NCI-H2107 treated with DMSO at 0.1 percent for 48 hours (cell line): ENCODE data around the gene SLC35A5.
A peak's percentile ranks its signal among the peaks of the same experiment; 100 is the strongest.

Experiments
- DNase-seq: peaks from one replicate; lab custom pipeline; 2025; ENCODE audit not compliant: unreplicated experiment; lab: John Stamatoyannopoulos, UW

The SLC35A5 gene

DNA sequence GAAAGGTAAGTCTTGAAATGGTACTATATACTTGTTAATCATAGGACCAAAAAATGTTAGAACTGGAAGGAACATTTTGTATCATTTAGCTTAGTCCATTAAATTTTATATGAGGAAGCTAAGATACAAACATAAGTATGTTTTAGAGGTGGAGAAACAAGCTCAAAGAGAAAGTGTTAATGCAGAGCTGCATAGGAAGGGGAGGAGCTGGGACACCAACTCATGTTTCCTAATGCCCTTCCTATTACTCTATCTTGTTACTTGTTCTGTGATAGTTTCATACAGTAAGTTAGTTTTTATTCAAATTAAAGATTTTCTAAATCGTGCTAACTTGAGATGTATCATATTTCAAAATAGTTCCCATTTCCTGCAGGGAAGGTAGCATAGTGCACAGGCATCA, 7.4 kb downstream of the SLC35A5 start:
- no peak for DNase-seq

DNA sequence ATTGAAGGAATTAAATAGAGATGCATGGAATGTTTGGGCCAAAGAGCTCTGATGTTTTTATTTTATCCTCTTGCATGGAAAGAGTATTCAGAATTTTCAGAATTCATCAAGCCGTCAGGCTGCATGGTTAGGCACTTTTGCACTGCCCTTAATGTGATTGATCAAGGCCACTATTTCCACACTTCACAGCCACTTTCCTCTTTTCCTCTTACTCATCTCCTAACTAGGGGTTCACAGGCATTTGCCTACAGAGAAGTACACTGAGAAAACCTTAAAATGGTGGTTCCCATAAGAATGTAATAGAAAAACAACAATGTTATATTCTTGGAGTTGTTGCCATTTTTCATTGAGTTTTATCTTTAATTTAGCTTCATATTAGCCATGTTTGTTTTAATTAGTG, 10.9 kb downstream of the SLC35A5 start:
- no peak for DNase-seq

DNA sequence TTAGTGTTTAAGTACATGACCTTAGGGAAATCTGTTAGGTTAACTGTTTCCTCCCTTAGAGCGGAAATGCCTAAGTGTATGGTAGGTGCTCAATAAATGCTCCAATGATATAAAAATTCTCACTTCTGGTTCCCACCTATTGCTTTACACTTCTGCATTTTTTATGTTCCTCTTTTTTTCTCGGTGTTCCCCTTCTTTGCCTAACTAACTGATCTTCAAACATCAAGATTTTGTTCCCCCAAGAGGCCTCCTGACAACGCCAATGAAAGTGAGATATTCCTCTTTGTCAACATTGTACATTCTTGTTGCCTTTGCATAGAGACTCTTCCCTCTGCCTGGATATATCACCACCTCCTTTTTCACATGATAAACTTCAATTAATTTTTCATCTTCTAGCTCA, 17.4 kb downstream of the SLC35A5 start:
- no peak for DNase-seq

DNA sequence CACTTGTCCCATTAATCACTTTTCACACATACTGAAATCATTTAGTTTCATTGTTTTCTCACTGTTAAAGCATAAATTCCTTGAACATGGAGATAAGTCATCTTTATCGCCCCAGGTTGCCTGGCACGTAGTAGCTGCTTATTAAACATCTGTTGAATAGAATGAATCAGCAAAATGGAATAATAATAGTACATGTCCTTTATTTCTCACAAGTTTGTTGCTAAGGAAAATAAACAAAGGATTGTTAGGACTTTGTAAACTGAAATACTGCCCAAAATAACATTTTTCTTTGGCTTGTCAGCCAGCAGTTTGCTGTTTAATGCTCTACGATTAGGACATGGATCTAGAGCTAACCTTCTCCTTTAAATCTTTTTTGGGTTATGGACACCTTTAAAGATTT, 17.9 kb downstream of the SLC35A5 start:
- DNase-seq = no peak

DNA sequence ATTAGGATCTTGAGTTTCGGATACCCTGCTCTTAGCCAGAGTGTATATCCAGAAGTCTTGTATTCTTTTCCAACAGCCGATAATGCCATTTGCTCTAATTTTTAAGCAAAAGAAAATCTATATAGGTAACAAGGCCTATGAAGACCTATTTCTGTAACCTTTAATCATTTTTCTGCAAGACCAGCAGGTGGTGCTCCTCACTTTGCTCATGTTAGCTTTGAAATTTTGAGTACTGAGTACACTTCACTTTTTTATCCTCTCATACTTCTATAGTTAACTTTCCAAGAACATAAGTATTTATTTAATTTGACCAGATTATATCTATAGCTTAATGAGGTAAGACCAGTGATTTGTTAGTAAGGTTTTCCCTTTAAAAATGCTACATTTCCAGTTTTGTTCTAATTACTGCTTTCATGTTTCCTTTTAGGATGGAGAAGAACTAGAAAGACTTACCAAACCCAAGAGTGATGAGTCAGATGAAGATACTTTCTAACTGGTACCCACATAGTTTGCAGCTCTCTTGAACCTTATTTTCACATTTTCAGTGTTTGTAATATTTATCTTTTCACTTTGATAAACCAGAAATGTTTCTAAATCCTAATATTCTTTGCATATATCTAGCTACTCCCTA, 20.5 kb downstream of the SLC35A5 start:
- peak; percentile 52 for DNase-seq

DNA sequence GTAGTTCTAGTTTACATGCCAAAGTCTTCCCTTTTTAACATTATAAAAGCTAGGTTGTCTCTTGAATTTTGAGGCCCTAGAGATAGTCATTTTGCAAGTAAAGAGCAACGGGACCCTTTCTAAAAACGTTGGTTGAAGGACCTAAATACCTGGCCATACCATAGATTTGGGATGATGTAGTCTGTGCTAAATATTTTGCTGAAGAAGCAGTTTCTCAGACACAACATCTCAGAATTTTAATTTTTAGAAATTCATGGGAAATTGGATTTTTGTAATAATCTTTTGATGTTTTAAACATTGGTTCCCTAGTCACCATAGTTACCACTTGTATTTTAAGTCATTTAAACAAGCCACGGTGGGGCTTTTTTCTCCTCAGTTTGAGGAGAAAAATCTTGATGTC, 21.3 kb downstream of the SLC35A5 start:
- DNase-seq = no peak

DNA sequence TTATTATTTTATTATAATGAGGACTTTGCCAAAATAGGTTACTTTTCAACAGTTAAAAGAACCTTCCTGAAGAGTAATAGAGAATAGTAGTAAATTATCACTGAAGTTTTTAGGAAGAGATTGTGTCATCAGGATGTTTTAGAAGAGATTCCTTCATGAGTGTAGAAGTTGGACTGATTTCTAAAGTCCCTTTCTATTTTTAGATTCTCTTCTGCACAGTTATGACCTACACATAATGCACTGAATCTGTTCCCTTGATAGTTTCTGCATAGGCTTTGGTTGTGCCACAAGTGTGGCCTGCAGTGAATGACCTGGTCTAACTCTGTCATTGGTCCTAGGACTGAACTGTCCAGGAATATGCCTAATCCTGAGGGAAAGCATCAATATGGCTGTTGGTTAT, 23.9 kb downstream of the SLC35A5 start:
- DNase-seq = no peak

DNA sequence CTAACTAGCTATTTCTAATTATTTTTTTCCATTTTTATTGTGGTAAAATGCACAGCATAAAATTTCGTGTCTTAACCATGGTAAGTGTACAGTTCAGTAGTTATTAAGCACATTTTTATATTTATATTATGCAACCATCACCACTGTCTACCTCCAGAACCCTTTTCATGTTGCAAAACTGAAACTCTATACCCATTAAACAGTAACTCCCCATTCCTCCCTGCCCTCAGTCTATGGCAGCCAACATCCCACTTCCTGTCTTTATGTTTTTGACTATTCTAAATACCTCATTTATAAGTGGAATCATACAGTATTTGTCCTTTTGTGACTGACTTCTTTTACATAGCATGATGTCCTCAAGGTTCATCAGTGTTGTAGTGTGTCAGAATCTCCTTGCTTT, 25.5 kb downstream of the SLC35A5 start:
- peak; percentile 18 for DNase-seq

DNA sequence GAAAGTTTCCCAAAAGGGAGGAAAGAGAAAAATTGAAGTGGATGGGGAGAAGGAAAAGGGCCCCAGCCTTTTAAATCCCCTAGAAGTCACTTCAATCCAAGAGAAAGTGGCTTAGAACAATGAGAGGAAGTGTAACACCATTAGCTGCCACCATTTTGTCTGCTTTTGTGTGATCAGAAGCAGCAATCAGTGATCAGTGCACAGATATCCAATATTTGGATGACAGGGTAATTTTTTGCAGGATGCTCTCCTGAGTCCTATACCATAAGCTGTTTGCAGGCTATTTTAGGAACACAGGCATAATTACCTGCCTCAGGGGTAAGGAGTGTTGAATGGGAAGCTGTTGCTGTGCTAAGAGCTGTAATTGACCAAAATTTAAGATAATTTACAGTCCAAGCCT, 31.4 kb downstream of the SLC35A5 start:
- no peak for DNase-seq

DNA sequence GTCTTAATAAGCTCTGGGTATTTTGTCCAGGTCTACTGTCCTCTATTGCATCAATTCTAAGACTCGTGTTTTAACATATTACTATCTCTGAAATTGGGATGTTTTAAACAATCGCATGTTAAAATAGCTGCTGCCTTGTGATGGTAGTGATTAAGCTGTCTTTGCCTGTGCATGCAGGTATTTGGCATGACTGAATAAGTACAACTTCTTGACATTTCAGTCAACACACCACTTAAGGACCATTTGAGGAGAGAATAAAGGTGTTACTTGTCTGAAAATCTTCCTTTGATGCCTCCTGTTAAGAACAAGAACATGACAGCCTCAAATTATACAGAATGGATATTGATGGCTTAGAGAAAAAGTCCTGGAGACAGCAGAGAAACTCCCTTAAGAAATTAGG, 33.0 kb downstream of the SLC35A5 start:
- no peak for DNase-seq

DNA sequence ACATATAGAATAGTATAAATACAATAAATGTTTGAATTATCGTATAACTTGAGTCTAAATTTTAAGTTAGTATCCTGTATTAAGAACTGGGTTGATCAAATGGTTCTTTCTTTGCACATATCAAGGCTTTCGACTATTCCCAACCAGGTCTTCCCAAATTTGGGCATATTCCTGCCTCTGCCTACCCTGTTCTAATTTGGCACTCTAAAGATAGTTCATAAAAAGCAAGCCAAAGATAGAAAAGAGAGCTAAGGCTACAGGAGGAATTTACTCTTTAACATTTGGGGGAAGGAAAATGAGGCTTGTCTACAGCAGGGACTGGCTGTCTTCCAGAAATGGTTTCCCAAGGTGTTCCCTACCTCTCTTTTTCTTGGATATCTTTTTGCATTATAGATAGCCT, 36.1 kb downstream of the SLC35A5 start:
- DNase-seq = no peak

DNA sequence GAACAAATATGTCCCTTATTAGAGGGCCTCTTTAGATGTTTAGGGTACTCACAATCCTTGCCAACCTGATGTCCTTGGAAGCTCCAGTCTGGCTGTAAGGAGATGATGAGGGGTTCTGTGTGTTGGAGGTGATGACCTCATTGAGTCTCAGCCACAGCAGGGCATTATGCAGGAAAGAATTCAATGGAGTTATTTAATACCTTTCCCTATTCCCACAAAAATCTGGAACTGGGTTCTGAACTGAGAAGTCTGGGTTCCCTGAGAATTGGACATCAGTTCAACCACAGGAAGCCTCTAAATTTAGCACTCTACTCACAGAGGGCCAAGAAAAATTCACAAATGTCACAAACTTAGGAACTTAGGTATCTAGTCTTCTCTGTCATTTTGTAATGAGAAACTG, 36.9 kb downstream of the SLC35A5 start:
- DNase-seq = no peak

DNA sequence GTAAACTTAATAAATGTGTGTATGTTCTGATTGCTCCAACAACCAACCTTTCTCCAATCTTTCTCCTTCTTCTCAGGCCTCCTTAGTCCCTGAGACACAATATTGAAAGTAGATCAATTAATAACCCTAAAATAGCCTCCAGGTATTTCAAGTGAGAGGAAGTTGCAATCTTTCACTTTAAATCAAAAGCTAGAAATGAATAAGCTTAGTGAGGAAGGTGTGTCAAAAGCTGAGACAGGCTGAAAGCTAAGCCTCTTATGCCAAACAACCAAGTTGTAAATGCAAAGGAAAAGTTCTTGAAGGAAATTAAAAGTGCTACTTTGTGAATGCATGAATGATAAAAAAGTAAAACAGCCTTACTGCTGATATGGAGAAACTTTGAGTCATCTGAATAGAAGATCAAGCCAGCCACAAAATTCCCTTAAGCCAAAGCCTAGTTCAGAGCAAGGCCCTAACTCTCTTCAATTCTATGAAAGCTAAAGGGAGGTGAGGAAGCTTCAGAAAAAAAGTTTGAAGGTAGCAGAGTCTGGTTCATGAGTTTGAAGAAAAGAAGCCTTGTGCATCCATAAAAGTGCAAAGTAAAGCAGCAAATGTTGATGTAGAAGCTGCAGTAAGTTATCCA, 40.5 kb downstream of the SLC35A5 start:
- no peak for DNase-seq

DNA sequence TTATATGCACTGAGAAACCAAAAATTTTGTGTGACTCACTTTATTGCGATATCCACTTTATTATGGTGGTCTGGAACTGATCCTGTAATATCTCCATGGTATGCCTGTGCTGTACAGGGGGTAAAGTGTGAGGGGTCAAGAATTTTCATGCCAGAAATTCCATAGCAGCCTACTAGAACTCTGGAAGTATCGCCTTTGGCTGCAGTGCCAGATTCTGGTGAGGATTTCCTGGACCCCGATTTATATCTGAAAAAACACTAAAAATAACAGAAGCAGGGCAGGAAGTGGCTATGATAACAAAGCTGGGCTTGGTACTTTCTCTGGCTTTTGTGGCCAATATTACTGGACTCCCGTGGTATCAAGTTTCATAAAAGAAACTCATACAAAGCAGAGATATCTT, 42.7 kb downstream of the SLC35A5 start:
- DNase-seq = no peak

DNA sequence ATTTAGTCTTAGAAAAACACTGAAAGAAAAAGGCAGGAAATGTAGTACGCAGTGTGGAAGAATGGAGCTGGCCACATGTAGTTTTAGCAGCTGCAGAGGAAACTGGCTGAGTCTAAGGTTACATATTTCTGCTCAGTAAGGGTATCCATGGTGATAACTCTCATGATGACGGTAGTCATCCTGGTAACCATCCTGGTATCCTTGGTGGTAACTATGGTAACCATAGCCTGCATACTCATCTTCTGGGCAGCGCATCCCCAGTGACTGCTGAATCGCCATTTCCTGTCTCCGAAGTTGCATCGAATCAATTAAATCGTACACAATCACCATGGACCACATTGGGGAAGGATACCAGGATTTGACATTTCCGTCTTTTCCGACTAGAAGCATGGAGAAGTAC, 43.4 kb downstream of the SLC35A5 start:
- no peak for DNase-seq

DNA sequence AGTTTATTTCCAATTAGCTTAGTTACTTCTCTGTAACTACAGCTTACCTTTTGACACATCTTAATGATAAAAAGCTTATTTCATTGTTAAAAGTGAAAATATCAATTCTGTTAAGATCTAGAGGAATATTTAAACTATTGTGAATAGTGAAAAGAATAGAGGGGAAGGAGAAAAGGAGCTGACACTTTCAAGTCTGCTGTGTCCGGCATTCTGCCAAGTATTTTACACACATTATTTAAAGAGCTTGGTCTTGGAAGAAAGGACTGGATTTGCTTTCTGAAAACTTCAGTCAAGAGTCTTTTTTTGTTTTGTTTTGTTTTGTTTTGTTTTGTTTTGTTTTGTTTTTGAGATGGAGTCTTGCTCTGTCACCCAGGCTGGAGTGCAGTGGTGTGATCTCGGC, 44.3 kb downstream of the SLC35A5 start:
- DNase-seq = no peak

DNA sequence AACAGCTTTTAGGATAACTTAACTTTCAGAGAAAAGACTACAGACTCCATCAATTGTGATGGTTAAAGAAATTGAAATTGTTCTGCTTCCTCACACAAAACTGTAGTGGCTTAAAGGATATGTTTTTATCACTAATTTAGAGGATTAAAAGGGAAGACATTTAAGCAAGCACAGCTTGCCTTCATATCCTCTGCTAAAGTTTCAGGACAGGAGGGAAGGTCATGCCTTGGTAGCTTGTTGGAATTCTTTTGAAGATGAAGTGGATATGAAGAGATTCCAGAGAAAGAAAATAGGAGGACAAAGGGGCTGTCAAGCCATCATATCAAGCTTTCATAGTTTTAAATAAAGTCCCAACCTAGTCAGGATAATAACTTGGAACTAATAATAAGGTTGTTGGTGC, 46.0 kb downstream of the SLC35A5 start:
- no peak for DNase-seq

DNA sequence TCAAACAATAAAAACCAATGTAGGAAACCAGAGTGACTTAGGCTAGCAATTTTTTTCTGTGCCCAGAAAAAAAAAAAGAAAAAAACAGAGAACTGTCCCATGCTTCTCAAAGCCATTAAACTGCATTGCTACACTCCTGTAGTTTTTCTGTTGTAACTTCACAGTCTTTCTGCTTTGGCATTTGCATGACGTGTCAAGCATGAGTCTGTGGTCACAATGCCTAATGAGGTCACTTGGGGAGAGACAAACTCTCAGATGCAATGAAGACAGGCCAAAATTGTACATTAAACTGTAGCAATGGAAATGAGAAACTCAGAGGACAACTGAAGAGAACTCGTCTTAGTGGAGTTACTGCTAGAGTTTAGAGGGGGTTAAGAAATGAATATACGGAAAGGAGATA, 48.3 kb downstream of the SLC35A5 start:
- DNase-seq = no peak

DNA sequence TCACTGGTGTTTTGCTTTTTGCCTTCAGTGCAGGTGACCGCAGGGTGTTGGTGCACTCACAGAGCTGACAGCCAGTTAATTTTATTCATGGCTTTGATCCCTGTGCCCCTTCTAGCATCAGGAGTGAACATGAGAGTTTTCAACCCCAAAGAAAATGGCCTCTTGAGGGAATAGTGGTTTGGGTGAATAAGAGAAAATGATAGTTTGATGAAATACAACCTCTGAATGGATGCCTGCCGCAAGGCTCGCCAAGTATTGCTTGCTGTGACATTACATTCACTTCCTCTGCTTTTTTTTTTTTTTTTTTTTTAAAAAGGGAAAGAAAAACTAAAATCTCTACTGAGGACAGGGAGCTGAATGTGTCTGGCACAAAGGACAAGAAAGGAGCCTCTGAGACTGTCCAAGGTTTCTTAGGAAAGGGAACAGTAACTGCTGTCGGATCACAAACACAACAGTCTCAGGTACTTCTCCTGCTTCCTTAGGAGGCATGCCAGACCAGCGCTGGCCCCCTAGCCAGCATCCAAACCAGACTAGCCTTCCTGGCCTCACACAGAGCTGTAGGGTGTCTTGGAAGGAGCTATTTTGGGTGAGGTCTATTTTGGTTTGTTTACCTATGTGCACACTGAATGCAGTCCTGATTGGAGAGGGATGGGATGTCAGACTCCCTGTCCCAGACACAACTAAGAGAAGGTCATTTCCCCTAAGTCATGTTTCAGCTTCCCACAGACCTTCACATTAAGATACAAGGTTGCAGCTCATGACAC, 50.1 kb downstream of the SLC35A5 start:
- DNase-seq = peak; percentile 91

DNA sequence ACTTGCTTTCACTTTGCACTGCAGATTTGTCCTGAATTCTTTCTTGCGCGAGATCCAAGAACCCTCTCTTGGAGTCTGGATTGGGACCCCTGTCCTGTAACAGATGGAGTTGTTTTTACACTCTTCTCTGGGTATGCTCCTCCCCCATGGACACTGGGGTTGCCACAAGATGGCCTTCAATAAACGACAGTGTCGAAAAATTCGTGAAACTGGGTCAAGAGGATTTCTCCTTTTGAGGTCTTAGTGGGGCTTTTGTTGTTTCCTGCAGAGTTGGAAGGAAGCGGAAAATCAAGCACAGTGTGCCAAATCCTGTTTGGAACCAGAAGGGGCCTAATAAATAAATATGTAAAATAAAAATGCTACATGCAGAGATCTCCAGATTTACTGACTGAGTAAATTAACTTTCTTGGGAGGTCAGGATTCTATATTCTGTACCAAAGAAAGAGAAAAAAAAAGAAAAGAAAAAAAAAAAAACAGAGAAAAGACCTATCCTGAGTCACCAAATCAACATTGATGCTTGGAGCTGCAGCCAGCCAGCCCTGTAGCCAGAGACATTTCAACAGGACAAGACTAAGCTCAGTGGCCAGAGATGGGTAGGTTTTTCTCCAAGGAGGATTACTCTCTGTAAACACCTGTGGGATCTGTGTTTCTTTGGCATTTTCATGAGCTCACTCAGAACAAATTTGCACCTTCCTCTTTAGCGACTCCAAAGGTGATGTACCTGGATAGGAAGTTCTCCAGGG, 54.3 kb downstream of the SLC35A5 start:
- no peak for DNase-seq

DNA sequence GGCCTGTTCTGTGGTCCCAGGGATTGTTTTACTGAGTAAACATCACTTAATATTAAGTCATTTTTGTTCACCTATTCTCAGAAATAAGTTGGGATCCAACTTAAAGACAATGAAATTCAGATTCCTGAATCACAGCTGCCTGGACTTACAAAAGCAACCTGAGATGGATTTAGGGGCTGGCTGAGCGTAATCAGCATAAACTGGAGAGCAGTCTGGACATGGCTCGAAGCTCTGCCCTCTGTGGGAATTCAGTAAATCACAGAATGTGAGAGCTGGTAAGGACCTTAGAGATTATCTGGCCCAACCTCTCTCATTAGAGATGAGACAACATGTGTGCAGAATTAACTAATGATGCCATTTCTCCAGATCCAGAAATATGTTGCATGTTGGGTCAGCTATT, 55.4 kb downstream of the SLC35A5 start:
- no peak for DNase-seq

DNA sequence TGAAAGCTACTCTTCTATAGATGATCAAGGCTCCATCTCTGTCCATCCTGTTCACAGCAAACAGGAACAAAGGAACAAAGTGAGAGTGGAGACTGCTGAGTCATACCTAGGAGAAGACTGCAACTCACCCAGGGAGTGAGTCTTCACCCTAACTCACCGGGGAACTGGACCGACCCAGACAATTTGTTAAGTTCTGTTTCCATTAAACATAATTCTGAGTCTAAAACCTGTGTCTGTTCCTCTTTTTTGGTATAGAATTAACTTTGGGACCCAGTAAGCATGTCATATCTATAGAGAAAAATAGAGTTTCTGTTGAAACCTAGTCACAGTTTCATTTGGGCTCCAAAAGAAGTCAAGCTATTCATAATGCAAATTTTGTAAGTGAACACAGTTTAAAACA, 57.5 kb downstream of the SLC35A5 start:
- no peak for DNase-seq
